Naive thymus-derived CD8-positive, alpha-beta T cell (primary cell): ENCODE data around the gene DDA1. TPM values are rescaled to one million over a fixed set of nuclear protein-coding genes. Genes with fewer than 3 reads are reported as not detected.
"Not testable (repeated sequence)": the region's sequence is repeated elsewhere in the genome, so short reads cannot be mapped to it uniquely, and the experiment has no call there.

Experiments used
- ATAC-seq, 2 donors: fragments of 150-1000 bp; cut with Tn5 transposase in 1 of 2; sonication (Bioruptor Pico), chemical (Tn5 transposase) in 1 of 2; 1 replicate in 1 of 2; 2 replicates in 1 of 2; pipeline ENCODE4 v1.10.0; 2021; ENCODE audit warnings: mild to moderate bottlenecking in 2 of 2, moderate library complexity in 2 of 2
- POLR2A ChIA-PET: fragments of 350-600 bp; sonication (Branson Sonifier 250); formaldehyde crosslinking; loops from one replicate; lab custom pipeline; 2021; ENCODE audit warnings: antibody characterized with exemption; lab: Charles Lee
- DNase-seq, 10 donors: peaks; one replicate each; pipeline versions ENCODE4 v3.0.0 to v3.0.0-alpha.2; 2020 to 2022
- H3K27ac Mint-ChIP-seq, 10 donors: one replicate each; pipeline ENCODE4 v1.8.0; 2020 to 2022; ENCODE audit warnings: mild to moderate bottlenecking in 10 of 10, mixed read lengths in 10 of 10, moderate library complexity in 4 of 10, inconsistent platforms in 1 of 10
- H3K27me3 Mint-ChIP-seq, 5 donors: one replicate each; pipeline ENCODE4 v1.8.0; 2021 to 2022; ENCODE audit warnings: mixed read lengths in 5 of 5
- H3K36me3 Mint-ChIP-seq, 3 donors: one replicate each; pipeline ENCODE4 v1.8.0; 2020 to 2022; ENCODE audit warnings: mixed read lengths in 3 of 3, mild to moderate bottlenecking in 2 of 3, inconsistent platforms in 1 of 3
- H3K4me1 Mint-ChIP-seq, 4 donors: one replicate each; pipeline ENCODE4 v1.8.0; 2021 to 2022; ENCODE audit warnings: mixed read lengths in 4 of 4
- H3K4me3 Mint-ChIP-seq, 10 donors: one replicate each; pipeline ENCODE4 v1.8.0; 2020 to 2022; ENCODE audit warnings: mild to moderate bottlenecking in 10 of 10, mixed read lengths in 10 of 10, moderate library complexity in 6 of 10, inconsistent platforms in 1 of 10
- H3K9me3 Mint-ChIP-seq, 9 donors: one replicate each; pipeline ENCODE4 v1.8.0; 2020 to 2022; ENCODE audit warnings: mixed read lengths in 9 of 9, mild to moderate bottlenecking in 3 of 9, inconsistent platforms in 1 of 9, moderate library complexity in 1 of 9
- polyA plus RNA-seq, 3 donors: library from polyadenylated mRNA; unstranded; fragments of 300-500 nt; fragmentation: Illumina TruSeq; gene quantifications; one replicate each; pipeline ENCODE4 v1.2.3, GENCODE V29; 2021
- total RNA-seq, 8 experiments: library from RNA in 2 of 8; stranded (reverse) in 2 of 8; gene quantifications; one replicate each; pipeline ENCODE4 v1.2.3 and lab custom pipeline; 2021 to 2026

The DDA1 gene
- total and polyA plus RNA-seq, 5 experiments from 2014 or later, result 23.7 to 32.6 (median 31.2) TPM

- no peaks in the 10 kb centered on the region for H3K9me3 Mint-ChIP-seq
- peaks cover 0 to 1% (median under 1%) of the 10 kb centered on the region in 5 donors for H3K27me3 Mint-ChIP-seq
- peaks cover 0 to 13% (median 6%) of the 10 kb centered on the region in 4 donors for H3K4me1 Mint-ChIP-seq
- H3K36me3 Mint-ChIP-seq, result peaks cover 0 to 8% (median 0%) of the 10 kb centered on the region in 3 donors
- ATAC-seq, result peak; percentile 95 to 97
- peak; percentile 69 to 86 (median 79) for DNase-seq
- peak overlapping the region; percentile 87 to 94 (median 90) for H3K4me3 Mint-ChIP-seq
- POLR2A ChIA-PET, result interaction anchor here (0.6 to 2.2 kb wide), 13 partner anchors 10 to 512 kb away, joined by 3 to 21 read pairs (median 5); partner anchors contain the start of genes ABHD8, ANKLE1, BABAM1 and BST2
- peak overlapping the region in 9 of 10 donors; percentile 16 to 94 (median 80) for H3K27ac Mint-ChIP-seq
Measured at GRCh38 chr19:17292301-17293074, 16.9 kb upstream of the DDA1 start.

GRCh38 chr19:17293605-17294004, 15.8 kb upstream of the DDA1 start:
- no peak overlapping the region for H3K27ac Mint-ChIP-seq
- no peaks in the 10 kb centered on the region for H3K9me3 Mint-ChIP-seq
- H3K27me3 Mint-ChIP-seq, result no peaks in the 10 kb centered on the region
- no peak for DNase-seq
- peaks cover 0 to 13% (median 6%) of the 10 kb centered on the region in 4 donors for H3K4me1 Mint-ChIP-seq
- H3K36me3 Mint-ChIP-seq, result peaks cover 0 to 12% (median 4%) of the 10 kb centered on the region in 3 donors
- no peak for ATAC-seq
- POLR2A ChIA-PET, result interaction anchor here (0.8 to 2.2 kb wide), 7 partner anchors 9 to 219 kb away, joined by 3 to 21 read pairs (median 6); partner anchors contain the start of genes ABHD8, DDA1 and MRPL34
- no peak overlapping the region for H3K4me3 Mint-ChIP-seq

- no peaks in the 10 kb centered on the region for H3K9me3 Mint-ChIP-seq
- H3K36me3 Mint-ChIP-seq, result peaks cover 0 to 15% (median 8%) of the 10 kb centered on the region in 3 donors
- H3K27ac Mint-ChIP-seq, result no peak overlapping the region
- peaks cover 0 to 13% (median 6%) of the 10 kb centered on the region in 4 donors for H3K4me1 Mint-ChIP-seq
- peak in 7 of 10 donors; percentile 16 to 70 (median 34) for DNase-seq
- H3K4me3 Mint-ChIP-seq, result peak overlapping the region in 1 of 10 donors; percentile 58
- no peaks in the 10 kb centered on the region for H3K27me3 Mint-ChIP-seq
- ATAC-seq, result no peak
- POLR2A ChIA-PET, result interaction anchor here (1.1 to 2.2 kb wide), 2 partner anchors 11 to 36 kb away, joined by 3 to 6 read pairs; partner anchors contain the start of gene MRPL34
Measured at GRCh38 chr19:17294051-17294891, 15.1 kb upstream of the DDA1 start.

- ATAC-seq, H3K27me3 Mint-ChIP-seq, DNase-seq, H3K4me3 Mint-ChIP-seq, H3K27ac Mint-ChIP-seq, H3K9me3 Mint-ChIP-seq: not testable (repeated sequence)
- Mint-ChIP-seq H3K4me1 (peaks cover 0 to 14% (median 6%) of the 10 kb centered on the region in 4 donors), H3K36me3 (peaks cover 0 to 19% (median 8%) of the 10 kb centered on the region in 3 donors)
- POLR2A ChIA-PET, result interaction anchor here (0.7 to 2.2 kb wide), 3 partner anchors 10 to 94 kb away, joined by 3 to 6 read pairs (median 5); partner anchors contain the start of genes DDA1 and MRPL34
Measured at GRCh38 chr19:17295551-17295950, 13.8 kb upstream of the DDA1 start.

GRCh38 chr19:17296273-17296672, 13.1 kb upstream of the DDA1 start:
- Mint-ChIP-seq H3K4me1 (peaks cover 0 to 18% (median 6%) of the 10 kb centered on the region in 4 donors), H3K4me3 (no peak overlapping the region), H3K9me3 (no peaks in the 10 kb centered on the region), H3K27ac (no peak overlapping the region), H3K27me3 (no peaks in the 10 kb centered on the region), H3K36me3 (peaks cover 0 to 19% (median 8%) of the 10 kb centered on the region in 3 donors)
- POLR2A ChIA-PET, result interaction anchor here (0.7 kb wide), 1 partner anchor 31 kb away, joined by 5 read pairs; no protein-coding TSS in a partner anchor
- no peak for ATAC-seq
- no peak for DNase-seq

GRCh38 chr19:17296976-17297375, 12.4 kb upstream of the DDA1 start:
- H3K4me1 Mint-ChIP-seq, result peaks cover 1 to 21% (median 4%) of the 10 kb centered on the region in 4 donors
- ATAC-seq (no peak), DNase-seq (no peak)
- POLR2A ChIA-PET, result interaction anchor here (0.6 kb wide), 1 partner anchor 24 kb away, joined by 3 read pairs; no protein-coding TSS in a partner anchor
- H3K36me3 Mint-ChIP-seq, result peaks cover 0 to 19% (median 8%) of the 10 kb centered on the region in 3 donors
- no peaks in the 10 kb centered on the region for H3K27me3 Mint-ChIP-seq
- no peaks in the 10 kb centered on the region for H3K9me3 Mint-ChIP-seq
- no peak overlapping the region for H3K4me3 Mint-ChIP-seq
- peak overlapping the region in 1 of 10 donors; percentile 35 for H3K27ac Mint-ChIP-seq

GRCh38 chr19:17300992-17301619, 8.3 kb upstream of the DDA1 start:
- Mint-ChIP-seq H3K9me3 (no peaks in the 10 kb centered on the region), H3K36me3 (peaks cover 0 to 15% (median 8%) of the 10 kb centered on the region in 3 donors), H3K27ac (no peak overlapping the region), H3K4me3 (peak overlapping the region in 2 of 10 donors; percentile 24 to 33), H3K27me3 (no peaks in the 10 kb centered on the region), H3K4me1 (peaks cover 15 to 37% (median 29%) of the 10 kb centered on the region in 4 donors)
- POLR2A ChIA-PET, result no interaction called here
- ATAC-seq (no peak), DNase-seq (no peak)

- DNase-seq (peak in 6 of 10 donors; percentile 31 to 73 (median 50)), ATAC-seq (peak in 1 of 2 donors; percentile 1)
Measured at GRCh38 chr19:17302391-17303166, 6.8 kb upstream of the DDA1 start.

GRCh38 chr19:17303167-17303939, 6.0 kb upstream of the DDA1 start, which contains the start of gene ABHD8:
TSS of gene ABHD8 (minus strand) at chr19:17303425. CDS start at chr19:17301616, 1,809 bp downstream.
- DNase-seq (peak; percentile 90 to 97 (median 92)), ATAC-seq (peak; percentile 76 to 81)
- no peaks in the 10 kb centered on the region for H3K27me3 Mint-ChIP-seq
- peak within 1 kb of the TSS; percentile 31 to 88 (median 71) for H3K27ac Mint-ChIP-seq
- POLR2A ChIA-PET, result interaction anchor here (0.5 to 2.2 kb wide), 11 partner anchors 10 to 800 kb away, joined by 3 to 12 read pairs (median 4); partner anchors contain the start of genes ANO8 and RPL18A
- no peaks in the 10 kb centered on the region for H3K9me3 Mint-ChIP-seq
- peaks cover 0 to 8% (median 5%) of the 10 kb centered on the region in 3 donors for H3K36me3 Mint-ChIP-seq
- H3K4me3 Mint-ChIP-seq, result peak within 1 kb of the TSS; percentile 73 to 86 (median 81)
- peaks cover 19 to 56% (median 42%) of the 10 kb centered on the region in 4 donors for H3K4me1 Mint-ChIP-seq

More at GRCh38 chr19:17302391-17303166, 6.8 kb upstream of the DDA1 start:
- H3K36me3 Mint-ChIP-seq, result peaks cover 0 to 10% (median 8%) of the 10 kb centered on the region in 3 donors
- no peaks in the 10 kb centered on the region for H3K27me3 Mint-ChIP-seq
- H3K9me3 Mint-ChIP-seq, result no peaks in the 10 kb centered on the region
- POLR2A ChIA-PET, result interaction anchor here (0.9 to 2.2 kb wide), 9 partner anchors 9 to 557 kb away, joined by 3 to 12 read pairs (median 4); partner anchors contain the start of genes ANKLE1, ANO8 and RPL18A
- peak overlapping the region in 9 of 10 donors; percentile 15 to 84 (median 50) for H3K27ac Mint-ChIP-seq
- H3K4me1 Mint-ChIP-seq, result peaks cover 15 to 50% (median 37%) of the 10 kb centered on the region in 4 donors
- H3K4me3 Mint-ChIP-seq, result peak overlapping the region; percentile 73 to 85 (median 80)

GRCh38 chr19:17303940-17304267, 5.5 kb upstream of the DDA1 start:
- H3K36me3 Mint-ChIP-seq, result peaks cover 0 to 5% (median under 1%) of the 10 kb centered on the region in 3 donors

More at GRCh38 chr19:17303940-17304267, 5.5 kb upstream of the DDA1 start:
- Mint-ChIP-seq H3K4me1 (peaks cover 19 to 57% (median 43%) of the 10 kb centered on the region in 4 donors), H3K27ac (peak overlapping the region in 6 of 10 donors; percentile 59 to 88 (median 78)), H3K27me3 (no peaks in the 10 kb centered on the region), H3K9me3 (no peaks in the 10 kb centered on the region), H3K4me3 (peak overlapping the region; percentile 58 to 86 (median 80))
- DNase-seq (no peak), ATAC-seq (no peak)
- POLR2A ChIA-PET, result interaction anchor here (0.5 to 2.8 kb wide), 13 partner anchors 11 to 800 kb away, joined by 3 to 16 read pairs (median 4); partner anchors contain the start of genes ANO8, BABAM1 and RPL18A
